Loucy (cell line): ENCODE data around the gene DONSON.

Experiments
- H2AFZ ChIP-seq: fragments of 200-600 bp; sonication (generic); 2 replicates; pipeline ENCODE4 v1.6.0; 2016; ENCODE audit warnings: antibody characterized with exemption, mild to moderate bottlenecking, low read length, moderate library complexity
- H3F3A ChIP-seq: fragments of 200-600 bp; 2 replicates; pipeline ENCODE4 v1.6.0; 2016; ENCODE audit warnings: antibody characterized with exemption, low read depth, mild to moderate bottlenecking
- H3K27me3 ChIP-seq: fragments of 200-600 bp; sonication (generic); 2 replicates; pipeline ENCODE4 v1.6.1; 2014; ENCODE audit warnings: low read length, mild to moderate bottlenecking; ENCODE audit not compliant: insufficient read depth, poor library complexity, severe bottlenecking
- H3K36me3 ChIP-seq: fragments of 200-600 bp; sonication (generic); 2 replicates; pipeline ENCODE4 v1.6.1; 2016; ENCODE audit warnings: low read length; ENCODE audit not compliant: insufficient read depth
- H3K4me1 ChIP-seq: fragments of 200-600 bp; sonication (generic); 2 replicates; pipeline ENCODE4 v1.5.1; 2014; ENCODE audit warnings: low read length, mild to moderate bottlenecking; ENCODE audit not compliant: insufficient read depth, poor library complexity, severe bottlenecking
- H3K4me2 ChIP-seq: fragments of 200-600 bp; sonication (generic); 2 replicates; pipeline ENCODE4 v1.6.0; 2014; ENCODE audit warnings: antibody characterized with exemption, low read length, low read depth, mild to moderate bottlenecking; ENCODE audit not compliant: poor library complexity, severe bottlenecking
- H3K4me3 ChIP-seq: fragments of 200-600 bp; sonication (generic); 2 replicates; pipeline ENCODE4 v1.5.1; 2014; ENCODE audit warnings: low read length, mild to moderate bottlenecking, mixed read lengths; ENCODE audit not compliant: poor library complexity, severe bottlenecking
- H3K79me2 ChIP-seq: fragments of 200-600 bp; sonication (generic); 2 replicates; pipeline ENCODE4 v1.6.1; 2014; ENCODE audit warnings: low read length; ENCODE audit not compliant: insufficient read depth
- H3K9ac ChIP-seq: fragments of 200-600 bp; sonication (generic); 2 replicates; pipeline ENCODE4 v1.6.0; 2014; ENCODE audit warnings: mild to moderate bottlenecking, low read depth, low read length, moderate library complexity; ENCODE audit not compliant: poor library complexity, severe bottlenecking
- H3K9me2 ChIP-seq: fragments of 200-600 bp; sonication (generic); replicated peaks from 2 replicates; pipeline ENCODE4 v1.6.1; 2016; ENCODE audit warnings: low read depth, low read length, mixed read lengths
- H3K9me3 ChIP-seq: fragments of 200-600 bp; sonication (generic); 2 replicates; pipeline ENCODE4 v1.6.1; 2014; ENCODE audit warnings: mild to moderate bottlenecking, antibody characterized with exemption, low read length, low read depth; ENCODE audit not compliant: insufficient read depth
- H4K20me1 ChIP-seq: fragments of 200-600 bp; sonication (generic); 2 replicates; pipeline ENCODE4 v1.6.0; 2014; ENCODE audit warnings: antibody characterized with exemption, low read length, mild to moderate bottlenecking; ENCODE audit not compliant: insufficient read depth, poor library complexity, severe bottlenecking
- EZH2phosphoT487 ChIP-seq: fragments of 200-600 bp; IDR thresholded peaks from 2 replicates; pipeline ENCODE4 v1.6.1; 2018; ENCODE audit warnings: antibody characterized with exemption, mild to moderate bottlenecking, moderate library complexity, borderline replicate concordance
- TF ChIP-seq, protein P1 (sequence below): fragments of 200-600 bp; sonication (generic); conservative IDR thresholded peaks from 2 replicates; pipeline ENCODE4 v1.5.1; 2014; ENCODE audit warnings: mild to moderate bottlenecking, antibody characterized with exemption, low read length

Gene DONSON

DNA sequence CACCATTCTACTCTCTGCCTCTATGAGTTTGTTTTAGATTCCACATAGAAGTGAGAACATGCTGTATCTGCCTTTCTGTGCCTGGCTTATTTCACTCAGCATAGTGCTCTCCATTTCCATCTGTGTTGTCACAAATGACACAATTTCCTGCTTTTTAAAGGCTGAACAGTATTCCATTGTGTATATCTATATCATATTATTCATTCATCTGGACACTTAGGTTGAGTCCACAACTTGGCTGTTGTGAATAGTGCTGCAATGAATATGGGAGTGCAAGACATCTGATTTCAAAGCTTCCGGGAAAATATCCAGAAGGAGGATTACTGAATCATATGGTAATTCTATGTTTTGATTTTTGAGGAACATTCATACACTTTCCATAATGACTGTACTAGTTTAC is 20.1 kb upstream of the DONSON start:
- Histone ChIP-seq H3K9me3 (no peaks in the 10 kb centered on the region), H3K4me1 (no peaks in the 10 kb centered on the region), H2AFZ (no peak overlapping the region), H3K4me2 (no peak overlapping the region), H3K4me3 (no peak overlapping the region), H3K79me2 (no peaks in the 10 kb centered on the region), H3K27me3 (no peaks in the 10 kb centered on the region), H3K36me3 (peaks cover 21% of the 10 kb centered on the region; the same call in 1 of the 2 replicates), H3K9me2 (no peaks in the 10 kb centered on the region), H4K20me1 (no peaks in the 10 kb centered on the region), H3F3A (no peaks in the 10 kb centered on the region; the same call in 1 of the 2 replicates), H3K9ac (no peak overlapping the region)
- no peak for TF ChIP-seq EZH2phosphoT487
- TF ChIP-seq, protein P1, sequence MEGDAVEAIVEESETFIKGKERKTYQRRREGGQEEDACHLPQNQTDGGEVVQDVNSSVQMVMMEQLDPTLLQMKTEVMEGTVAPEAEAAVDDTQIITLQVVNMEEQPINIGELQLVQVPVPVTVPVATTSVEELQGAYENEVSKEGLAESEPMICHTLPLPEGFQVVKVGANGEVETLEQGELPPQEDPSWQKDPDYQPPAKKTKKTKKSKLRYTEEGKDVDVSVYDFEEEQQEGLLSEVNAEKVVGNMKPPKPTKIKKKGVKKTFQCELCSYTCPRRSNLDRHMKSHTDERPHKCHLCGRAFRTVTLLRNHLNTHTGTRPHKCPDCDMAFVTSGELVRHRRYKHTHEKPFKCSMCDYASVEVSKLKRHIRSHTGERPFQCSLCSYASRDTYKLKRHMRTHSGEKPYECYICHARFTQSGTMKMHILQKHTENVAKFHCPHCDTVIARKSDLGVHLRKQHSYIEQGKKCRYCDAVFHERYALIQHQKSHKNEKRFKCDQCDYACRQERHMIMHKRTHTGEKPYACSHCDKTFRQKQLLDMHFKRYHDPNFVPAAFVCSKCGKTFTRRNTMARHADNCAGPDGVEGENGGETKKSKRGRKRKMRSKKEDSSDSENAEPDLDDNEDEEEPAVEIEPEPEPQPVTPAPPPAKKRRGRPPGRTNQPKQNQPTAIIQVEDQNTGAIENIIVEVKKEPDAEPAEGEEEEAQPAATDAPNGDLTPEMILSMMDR: no peak

DNA sequence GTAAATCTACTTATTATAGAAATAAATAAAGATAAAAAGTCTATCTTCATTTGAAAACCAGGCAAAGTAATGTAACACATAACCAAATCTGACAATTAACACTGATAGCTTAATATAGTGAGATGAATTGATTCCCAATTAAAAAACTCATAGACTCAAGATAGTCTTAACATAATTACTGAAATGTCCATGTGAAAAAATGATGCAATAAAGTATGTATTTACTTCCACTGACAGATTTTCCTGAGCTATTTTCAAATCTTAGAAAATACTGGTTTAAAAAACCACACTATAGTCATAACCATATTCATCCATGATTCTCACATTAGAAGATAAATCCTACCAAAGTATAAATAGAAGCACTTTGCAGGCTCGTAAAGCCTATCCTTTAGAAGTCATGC is 9.6 kb upstream of the DONSON start:
- no peak overlapping the region for H3K4me3 ChIP-seq
- no peaks in the 10 kb centered on the region for H3F3A ChIP-seq
- no peak overlapping the region for H2AFZ ChIP-seq
- no peaks in the 10 kb centered on the region for H3K4me1 ChIP-seq
- no peak overlapping the region for H3K9ac ChIP-seq
- H3K4me2 ChIP-seq: no peak overlapping the region
- H3K9me3 ChIP-seq: no peaks in the 10 kb centered on the region
- no peaks in the 10 kb centered on the region for H3K9me2 ChIP-seq
- TF ChIP-seq EZH2phosphoT487: no peak
- TF ChIP-seq, protein P1: no peak
- H3K36me3 ChIP-seq: peaks cover 51% of the 10 kb centered on the region; the same call in 1 of the 2 replicates
- no peaks in the 10 kb centered on the region for H4K20me1 ChIP-seq
- no peaks in the 10 kb centered on the region for H3K27me3 ChIP-seq
- H3K79me2 ChIP-seq: no peaks in the 10 kb centered on the region

GRCh38 chr21:33587792-33588484 is 546 bp downstream of the DONSON start:
- H3K36me3 ChIP-seq: no peaks in the 10 kb centered on the region
- H3K9me3 ChIP-seq: no peaks in the 10 kb centered on the region
- H3K9ac ChIP-seq: peak overlapping the region; percentile 81
- peaks cover 29% of the 10 kb centered on the region for H3K4me1 ChIP-seq
- H2AFZ ChIP-seq: peak overlapping the region; percentile 55
- peak overlapping the region; percentile 77 for H3K4me3 ChIP-seq
- no peak for TF ChIP-seq EZH2phosphoT487
- TF ChIP-seq, protein P1: no peak
- peak overlapping the region; percentile 91 for H3K4me2 ChIP-seq
- H3K9me2 ChIP-seq: no peaks in the 10 kb centered on the region
- H4K20me1 ChIP-seq: peaks cover 11% of the 10 kb centered on the region
- H3K27me3 ChIP-seq: no peaks in the 10 kb centered on the region
- H3K79me2 ChIP-seq: peaks cover 39% of the 10 kb centered on the region
- H3F3A ChIP-seq: 0 out of 2 replicates have a peak, but pooled peaks cover 3% of the 10 kb centered on the region
